HG03571 (cell line): ENCODE results near the gene NPB.

Experiments used
- ATAC-seq: cut with Tn5 transposase; IDR thresholded peaks from one replicate; pipeline ENCODE4 v1.9.1; 2021; ENCODE audit not compliant: unreplicated experiment

NPB gene

DNA sequence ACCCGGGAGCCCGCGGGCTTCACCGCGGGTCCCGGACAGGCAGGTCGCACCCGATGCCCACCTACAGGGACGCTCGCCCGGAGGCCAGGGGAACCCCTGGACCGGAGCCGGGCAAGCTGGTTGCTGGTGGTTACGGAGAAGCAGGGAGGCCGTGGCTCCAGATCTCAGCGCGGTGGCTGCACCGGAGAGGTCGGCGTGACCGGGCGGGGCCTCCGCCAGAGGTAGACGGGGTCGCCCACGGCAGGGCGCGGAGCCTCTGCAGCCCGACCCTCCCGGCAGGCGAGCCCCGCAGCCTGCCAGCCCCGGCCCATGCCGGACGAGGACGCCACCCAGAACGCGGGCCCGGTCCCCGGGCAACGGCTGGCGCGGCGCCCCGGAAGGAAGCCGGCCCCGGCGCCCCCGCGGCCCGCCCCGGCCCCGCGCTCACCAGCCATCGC lies 8.8 kb downstream of the NPB start:
- ATAC-seq: peak; percentile 18

DNA sequence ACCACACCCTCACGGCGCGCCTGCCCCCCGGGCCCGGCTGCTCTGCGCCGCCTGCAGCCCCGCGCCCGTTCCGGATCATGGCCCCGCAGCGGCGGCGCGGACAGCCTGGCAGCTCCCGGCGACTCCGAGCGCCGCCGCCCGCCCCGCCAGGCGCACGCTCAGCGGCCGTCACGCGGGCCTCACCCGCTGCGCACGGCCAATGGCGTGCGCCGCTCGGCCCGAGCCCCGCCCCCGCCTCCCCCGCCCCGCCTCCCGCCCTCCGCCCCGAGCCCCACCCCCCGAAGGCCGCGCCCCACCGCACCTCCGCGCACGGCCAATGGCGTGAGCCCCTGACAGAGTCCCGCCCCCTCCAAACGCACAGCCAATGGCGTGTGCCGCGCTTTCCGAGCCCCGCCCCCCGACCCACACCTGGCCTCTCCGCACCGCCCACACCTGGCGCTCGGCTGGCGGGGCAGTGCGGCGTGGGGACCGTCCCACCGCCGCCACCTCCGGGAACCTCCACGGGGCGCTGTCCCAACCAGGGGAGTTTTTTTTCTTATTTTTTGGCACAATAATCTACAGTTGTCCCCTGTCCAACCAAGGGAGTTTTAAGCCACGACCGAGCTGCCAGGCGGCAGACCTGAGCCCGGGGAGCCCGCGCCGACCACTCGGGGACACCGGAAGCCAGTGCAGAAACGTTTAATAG lies 9.4 kb downstream of the NPB start, which contains the start of gene PCYT2:
PCYT2 (minus strand) TSS at position 123 of the 685 bp plus-strand sequence; CDS start at position 79, 44 bp downstream.
- peak; percentile 55 for ATAC-seq

DNA sequence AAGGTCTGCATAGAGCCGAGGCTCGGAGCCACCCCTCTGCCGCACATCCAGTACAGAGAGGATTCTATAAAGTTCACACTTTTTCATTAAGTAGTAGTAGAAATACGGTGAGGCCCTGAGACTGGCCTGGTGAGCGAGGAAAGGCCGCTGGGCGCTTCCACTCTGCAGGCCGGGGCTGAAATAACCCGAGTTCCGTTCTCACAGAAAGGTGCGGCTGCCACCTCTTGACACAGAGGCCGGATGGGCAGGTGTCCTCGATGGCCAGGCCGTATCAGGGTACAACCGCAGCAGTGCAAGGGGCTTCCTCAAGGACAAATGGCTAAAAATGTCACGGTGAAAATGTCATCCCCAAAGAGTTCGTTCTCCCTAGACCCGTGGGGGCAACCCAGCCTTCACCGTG lies 9.9 kb downstream of the NPB start:
- no peak for ATAC-seq

DNA sequence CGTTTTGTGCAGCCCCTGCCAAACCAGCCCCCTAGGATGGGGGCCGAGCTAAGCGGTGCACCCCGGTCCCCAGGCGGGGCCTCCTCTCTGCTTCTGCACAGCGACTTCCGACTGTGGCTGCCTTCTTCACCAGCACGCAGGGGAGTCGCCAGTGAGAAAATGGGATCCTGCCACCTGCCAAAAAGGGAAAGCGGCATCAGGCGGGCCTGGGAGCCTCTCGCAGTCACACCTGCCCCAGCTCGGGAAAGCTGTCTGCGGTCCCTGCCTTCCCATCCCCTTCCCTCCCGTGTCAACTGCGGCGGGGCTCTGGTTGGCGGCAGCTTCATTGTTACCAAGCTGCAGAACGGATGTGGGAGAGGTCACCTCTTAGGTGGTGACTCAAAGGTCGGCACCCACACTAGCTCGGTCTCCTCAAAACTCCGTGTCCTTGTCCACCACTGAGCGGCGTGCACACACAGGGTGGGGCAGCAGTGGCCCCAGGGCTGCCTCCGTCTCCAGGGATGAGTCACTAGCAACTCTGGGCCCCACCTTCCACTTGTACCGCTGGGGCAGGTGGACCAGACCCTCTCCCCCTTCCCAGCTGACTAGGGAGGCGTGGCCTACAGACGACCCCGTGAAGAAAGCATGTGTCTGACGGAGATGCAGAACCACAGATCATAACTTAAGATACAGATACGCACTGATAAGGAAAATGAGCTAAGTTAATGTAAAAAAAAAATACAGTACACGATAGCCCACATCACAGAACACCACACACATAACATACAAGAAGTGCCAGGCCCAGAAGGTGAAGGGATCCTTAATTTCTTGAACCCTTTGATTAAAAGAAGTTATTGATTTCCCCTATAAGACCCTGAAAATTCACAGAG lies 10.6 kb downstream of the NPB start:
- no peak for ATAC-seq

DNA sequence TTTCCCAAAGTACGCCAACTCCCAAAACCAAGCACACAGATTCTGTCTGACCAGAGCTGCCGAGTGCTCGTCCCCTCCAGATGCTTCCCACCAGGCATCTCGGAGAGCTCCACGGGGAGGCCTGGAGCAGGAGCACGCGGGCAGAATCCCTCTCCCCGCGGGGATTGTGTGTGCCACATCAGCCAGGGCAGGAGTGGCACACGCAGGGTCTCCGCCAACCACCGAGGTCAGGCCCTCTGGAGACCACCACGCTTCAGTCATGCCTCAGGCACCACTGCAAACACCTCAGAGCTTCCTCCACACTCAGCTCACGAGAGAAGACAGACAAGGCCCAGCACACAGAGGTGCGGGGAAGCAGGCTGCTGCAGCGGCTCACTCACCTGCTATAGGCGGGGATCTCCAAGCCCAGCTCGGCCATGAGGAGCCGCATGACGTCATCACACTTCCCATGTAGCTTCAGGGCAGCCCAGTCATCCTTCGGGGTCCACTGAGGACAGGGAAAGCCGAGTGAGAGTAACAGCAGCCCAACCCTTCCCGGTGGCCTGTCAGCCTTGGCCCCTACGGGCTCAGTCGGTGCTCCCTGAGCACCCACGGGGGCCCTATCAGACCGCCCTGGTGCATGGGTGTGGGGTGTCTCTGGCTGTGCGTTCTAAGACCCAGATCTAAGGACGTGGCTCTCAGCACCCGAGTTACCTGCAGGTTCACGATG lies 11.5 kb downstream of the NPB start:
- ATAC-seq: no peak

DNA sequence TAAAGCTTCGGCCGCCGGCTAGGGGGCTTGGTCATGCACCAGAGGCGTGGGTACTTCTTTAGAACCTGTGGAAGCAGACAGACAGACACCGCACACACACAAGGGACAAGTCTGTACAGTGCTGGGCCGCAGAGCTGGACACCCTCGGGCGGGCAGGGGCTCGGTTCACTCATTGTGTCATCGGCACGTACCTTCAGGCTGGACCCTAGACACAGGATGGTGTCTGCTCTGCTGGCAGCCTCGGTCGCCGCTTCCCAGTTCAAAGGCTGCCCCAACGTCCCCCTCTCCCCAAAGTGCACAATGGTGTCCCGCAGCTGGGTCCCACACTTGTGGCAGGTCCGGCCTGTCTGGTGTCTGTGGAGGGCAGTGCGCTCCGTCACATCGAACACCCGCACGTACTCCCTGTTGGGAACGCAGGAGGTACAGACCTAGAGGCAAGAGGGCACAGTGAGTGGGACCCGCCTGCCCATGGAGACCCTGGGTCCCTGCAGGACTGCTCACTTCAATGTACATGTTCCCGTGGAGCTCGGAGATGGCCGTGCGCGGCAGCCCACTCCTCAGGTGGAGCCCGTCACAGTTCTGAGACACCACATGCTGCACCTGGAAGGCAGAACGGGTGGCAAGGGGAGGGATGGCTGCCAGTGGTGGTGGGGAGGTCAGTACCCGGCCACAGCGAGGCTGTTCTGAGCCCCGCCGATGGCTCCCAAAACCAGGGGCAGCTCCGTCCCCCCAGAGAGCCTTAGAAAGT lies 12.2 kb downstream of the NPB start:
- ATAC-seq: no peak

DNA sequence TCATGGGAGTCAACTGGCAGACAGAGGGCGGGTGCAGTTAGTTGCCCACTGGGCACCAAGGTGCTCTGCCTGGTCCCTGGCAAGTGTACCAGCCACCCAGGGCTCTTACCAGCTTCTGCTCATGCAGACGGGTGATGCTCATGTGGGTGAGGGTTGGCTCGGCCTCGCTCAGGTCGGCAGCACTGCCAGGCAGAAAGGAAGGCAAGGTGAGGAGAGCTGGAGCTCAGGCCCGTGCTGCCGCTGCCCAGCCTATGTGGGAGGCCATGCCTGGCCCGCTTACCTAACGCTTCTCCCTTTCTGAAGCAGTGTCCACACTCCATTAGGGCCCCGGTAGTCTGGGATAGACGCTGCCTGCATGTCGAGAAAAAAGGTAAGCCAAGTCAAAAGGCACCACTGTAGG lies 13.3 kb downstream of the NPB start:
- ATAC-seq: no peak

DNA sequence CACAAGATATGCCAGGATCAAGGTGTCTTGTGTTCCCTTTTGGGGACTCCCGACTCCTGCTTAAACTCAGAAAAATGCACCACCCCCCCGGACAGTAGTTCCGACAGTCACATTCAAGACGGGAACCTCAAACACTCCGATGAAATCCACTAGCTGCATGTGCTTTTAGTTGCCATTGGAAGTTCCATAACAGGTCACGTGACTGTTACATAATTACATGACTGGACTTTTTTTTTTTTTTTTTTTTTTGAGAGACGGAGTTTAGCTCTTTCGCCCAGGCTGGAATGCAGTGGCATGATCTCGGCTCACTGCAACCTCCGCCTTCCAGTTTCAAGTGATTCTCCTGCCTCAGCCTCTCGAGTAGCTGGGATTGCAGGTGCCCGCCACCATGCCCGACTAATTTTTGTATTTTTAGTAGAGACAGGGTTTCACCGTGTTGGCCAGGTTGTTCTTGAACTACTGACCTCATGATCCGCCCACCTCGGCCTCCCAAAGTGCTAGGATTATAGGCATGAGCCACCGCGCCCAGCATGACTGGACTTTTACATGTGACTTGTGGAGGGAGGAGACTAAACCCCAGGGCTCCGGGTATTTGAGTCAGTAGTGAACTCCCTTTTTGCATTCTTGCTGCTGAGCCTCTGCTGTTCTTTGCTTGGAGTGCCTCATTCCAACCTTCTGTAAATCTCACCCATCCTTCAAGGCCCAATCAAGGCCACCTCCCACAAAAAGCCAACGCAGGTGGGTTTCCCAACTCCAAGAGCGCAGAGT lies 14.4 kb downstream of the NPB start:
- no peak for ATAC-seq

DNA sequence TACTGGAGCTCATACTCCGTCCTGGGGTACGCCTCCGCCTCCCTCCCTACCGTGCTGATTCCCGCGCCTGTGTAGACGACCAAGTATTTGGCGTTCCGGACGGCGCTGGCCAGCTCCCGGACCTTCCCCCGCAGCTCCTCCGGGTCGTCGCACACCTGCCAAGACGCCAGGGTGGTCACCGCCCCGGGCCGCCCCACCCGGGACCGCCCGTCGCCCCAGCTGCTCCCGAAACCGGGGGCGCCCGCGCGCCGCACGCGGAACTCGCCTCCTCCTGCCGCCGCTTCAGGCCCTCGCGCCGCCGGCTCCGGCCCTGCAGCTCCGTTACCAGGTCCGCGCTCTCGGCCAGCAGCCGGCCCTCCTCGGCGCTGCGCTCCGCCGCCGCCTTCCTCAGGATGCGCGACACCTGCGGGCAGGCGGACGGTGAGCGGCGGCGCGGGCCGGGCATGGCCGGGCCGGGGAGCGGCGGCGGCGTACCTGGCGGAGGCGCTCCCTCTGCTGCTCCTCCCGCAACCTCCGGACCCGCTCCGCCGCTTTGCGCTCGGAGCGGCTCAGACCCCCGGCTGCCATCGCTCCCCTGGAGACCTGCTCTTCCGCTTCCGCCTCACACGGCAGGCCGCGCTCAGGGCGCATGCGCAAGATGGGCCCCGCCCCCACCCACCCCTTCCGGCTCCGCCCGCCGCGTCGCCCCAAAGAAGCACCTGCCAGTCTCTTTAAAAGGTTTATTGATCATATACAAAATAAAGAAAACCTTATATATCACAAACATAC lies 15.7 kb downstream of the NPB start, which contains the start of gene SIRT7:
SIRT7 (minus strand) TSS at position 612 of the 768 bp plus-strand sequence; CDS start at position 567, 45 bp downstream.
- ATAC-seq: peak; percentile 54

DNA sequence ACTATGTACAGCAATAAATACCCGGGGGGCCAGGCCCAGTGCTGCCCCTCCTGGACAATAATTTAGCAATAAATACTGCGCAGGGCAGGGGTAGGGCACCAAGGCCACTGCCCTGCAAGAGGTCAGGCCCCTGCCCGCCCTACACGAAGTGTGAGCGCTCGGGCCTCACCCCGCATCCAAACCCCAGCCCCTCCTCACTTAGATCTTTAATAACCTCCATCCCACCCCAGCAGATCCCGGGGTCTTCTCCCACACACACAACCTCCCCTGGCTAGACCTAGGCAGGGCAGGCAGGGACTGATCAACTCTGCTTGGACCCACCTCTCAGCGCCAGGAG lies 16.3 kb downstream of the NPB start:
- ATAC-seq: peak; percentile 7

DNA sequence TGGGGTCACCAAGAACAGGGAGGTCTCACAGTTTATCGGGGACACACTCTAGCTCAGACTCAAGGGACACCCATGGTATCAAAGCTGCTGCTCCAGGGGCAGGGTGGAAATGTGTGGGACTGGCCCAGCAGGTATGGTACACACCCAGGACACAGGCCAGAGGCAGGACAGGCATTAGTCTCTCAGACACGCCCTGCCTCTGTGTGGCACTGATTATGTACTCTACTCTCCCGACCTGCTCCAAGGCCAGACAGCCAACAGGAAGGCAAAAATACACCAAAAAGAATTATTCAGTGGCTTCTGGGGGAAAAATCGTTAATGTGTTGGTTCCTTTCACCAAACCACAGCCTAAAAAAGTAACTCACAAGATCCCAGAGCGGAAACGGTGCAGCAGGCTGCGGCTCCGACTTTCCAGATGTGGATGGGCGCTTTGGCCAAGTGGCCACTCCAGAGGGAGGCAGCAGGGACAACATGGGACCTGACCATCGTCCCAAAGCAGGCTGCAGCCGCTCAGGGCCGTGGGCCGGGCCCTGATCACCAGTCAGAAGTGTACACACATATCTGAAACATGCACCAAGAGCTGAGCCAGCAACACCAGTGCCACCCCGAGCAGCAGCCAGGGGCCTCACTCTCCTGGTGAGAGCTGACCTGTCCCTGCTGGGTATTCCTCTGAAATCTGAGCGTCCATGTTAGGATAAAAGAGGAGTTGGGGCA lies 17.0 kb downstream of the NPB start:
- no peak for ATAC-seq

DNA sequence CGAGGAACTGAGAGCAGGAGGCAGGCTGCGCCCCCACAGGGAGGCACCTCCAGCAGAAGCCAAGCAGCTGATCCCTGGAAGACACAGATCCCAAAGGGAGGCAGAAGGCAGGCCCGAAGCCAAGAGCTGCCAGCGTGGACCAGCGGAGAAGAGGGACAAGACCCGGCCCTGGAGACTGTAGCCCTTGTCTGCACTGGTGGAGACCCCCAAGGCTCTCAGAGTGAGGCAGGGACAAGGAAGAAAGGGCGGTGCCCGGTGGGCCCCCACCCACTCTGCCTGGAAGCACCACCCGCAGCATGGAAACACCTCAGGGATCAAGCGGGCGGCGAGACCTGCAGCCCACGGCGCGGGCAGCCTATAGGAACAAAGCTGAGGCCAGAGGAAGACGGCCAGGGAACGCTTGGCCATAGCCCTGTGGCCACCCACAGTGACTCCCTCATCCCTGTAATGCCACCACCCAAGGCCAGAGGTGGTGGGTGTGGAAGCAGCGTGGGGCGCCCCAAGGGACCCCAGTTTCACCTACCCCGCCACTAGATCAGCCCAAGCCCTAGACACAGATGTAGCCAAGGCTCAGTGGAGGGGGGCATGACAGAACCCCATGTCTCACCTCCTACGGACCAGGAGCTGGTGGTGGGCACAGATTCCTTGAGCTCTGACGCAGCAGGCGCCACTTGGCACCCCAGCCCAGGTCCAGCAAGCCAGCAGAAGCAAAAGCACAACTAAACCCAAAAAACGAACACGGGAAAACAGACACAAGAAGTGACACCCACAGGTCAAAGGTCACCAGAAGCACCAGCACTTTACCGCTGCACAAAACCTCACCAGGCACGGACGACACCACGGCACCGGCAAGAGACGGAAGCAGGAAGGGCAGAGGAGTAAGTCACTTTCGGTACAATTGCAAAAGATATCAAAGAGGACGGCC lies 18.8 kb downstream of the NPB start:
- ATAC-seq: no peak

DNA sequence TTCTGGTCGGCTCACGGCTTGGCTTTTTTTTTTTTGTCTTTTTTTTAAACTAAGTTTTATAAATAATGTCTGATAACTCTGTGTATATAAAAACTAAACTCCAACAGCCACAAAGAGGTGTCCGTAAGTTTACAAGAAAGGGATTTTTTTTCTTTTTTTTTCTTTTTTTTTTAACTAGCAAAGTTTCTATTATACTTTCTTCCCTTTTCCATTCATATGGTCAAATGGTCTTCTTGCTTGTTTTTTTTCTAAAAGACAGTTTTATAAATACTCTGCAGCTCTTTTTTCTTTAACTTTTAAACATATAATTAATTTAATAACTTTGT lies 19.5 kb downstream of the NPB start:
- ATAC-seq: no peak

DNA sequence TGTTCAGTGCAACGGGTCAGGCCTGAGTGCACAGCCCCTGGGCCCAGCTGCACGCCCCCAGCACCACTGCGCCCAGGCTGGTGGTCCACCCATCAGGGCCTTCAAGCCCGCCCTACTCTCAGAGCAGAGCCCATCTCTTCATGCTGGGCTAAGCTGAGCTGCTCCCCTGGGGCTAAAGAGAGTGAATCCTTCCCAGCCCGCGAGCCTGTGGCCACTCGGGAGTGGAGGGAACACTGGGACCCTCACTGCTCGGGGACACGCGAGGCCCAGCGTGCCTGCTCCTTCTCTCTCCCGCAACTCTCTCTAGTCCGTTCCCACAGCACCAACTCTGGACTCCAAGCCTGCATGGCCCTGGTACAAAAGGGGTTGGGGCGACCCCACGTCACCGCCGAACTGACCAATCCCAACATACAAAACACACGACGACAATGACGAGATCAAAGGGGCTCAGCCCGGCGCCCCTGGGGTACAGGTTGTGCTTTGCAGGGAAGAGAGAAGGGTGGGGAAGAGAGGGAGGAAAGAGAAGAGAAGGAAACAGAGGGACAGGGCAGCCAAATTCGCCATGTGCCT lies 20.0 kb downstream of the NPB start:
- ATAC-seq: no peak

DNA sequence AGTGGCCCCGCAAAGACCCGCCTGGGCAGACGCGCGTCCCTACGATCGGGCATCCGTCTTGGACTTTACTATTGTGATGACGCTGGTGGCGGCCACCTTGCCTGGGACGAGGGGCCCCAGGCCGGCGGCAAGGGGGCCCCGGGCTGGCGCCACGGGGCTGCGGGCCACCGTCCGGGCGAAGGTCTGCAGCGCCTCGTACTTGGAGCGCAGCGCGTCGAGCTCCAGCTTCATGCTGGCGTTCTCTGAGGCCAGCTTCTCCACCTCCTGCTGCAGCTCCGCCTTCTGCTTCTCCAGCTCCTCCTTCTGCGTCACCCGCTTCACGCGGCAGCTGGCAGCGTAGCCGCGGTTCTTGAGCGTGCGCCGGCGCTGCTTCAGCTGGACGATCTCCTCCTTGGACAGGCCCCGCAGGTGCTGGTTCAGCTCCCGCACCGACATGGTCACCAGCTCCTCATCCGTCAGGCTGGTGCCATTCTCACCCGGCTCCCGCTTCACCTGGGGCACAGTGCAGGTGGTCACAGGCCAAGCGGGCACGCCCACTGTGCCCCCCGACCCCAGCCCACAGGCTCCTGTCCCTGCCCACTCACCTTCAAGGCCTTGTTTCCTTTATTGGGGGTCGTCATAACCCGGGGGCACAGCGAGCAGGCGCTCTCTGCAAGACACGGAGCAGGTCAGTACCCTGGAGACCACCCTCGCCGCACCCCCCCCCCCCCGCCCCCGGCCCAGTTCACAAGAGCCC lies 20.7 kb downstream of the NPB start:
- ATAC-seq: no peak

DNA sequence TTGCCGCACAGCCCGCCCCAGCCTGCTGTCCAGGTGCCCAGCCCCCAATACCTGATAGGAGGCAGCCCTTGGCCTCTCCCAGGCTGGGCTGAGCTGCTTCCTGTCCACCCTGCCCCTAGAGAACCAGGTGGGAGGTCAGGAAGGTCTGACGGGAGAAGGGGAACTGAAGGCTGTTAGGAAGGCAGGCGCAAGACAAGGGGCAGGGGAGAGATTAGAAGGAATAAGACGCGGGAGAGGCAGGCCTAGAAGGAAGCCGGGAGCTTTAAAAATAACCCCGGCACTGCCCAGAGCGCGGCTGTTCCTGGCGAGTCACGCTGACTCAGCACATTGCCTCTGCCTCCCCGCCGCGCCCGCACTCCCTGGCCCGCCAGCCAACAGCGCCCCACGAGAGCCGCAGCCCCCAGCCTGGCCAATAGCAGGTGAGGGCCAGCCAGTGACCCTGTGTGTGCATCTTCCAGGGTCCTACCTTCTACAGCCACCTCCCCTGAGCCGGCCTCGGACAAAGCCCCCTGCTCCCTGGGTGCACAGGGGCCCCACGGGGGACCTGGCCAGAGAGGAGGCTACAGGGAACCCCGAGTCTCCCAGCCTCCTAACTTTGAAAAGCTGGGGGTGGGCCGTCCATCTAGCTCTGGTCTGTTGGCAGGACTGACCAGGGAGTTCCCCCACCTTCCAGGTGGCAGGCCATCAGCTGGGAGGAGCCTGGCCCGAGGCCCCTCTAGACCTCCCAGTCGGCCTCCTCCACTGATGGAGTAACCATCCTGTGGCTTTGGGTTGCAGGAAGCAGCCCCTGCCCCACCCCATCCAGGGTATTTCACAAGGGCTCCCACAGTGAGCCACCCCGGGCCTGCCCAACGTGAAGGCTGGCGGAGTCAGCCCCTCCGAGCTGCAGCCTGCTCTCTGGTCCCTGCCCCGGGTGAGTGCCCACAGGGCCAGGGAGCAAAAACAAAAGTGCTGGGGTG lies 21.5 kb downstream of the NPB start:
- ATAC-seq: no peak
